GM18498 (cell line): ENCODE measurements around the gene FMN1.

Source experiments
- ATAC-seq: cut with Tn5 transposase; IDR thresholded peaks from one replicate; pipeline ENCODE4 v1.9.1; 2021; ENCODE audit warnings: mild to moderate bottlenecking, moderate library complexity; ENCODE audit not compliant: unreplicated experiment

Gene FMN1

DNA sequence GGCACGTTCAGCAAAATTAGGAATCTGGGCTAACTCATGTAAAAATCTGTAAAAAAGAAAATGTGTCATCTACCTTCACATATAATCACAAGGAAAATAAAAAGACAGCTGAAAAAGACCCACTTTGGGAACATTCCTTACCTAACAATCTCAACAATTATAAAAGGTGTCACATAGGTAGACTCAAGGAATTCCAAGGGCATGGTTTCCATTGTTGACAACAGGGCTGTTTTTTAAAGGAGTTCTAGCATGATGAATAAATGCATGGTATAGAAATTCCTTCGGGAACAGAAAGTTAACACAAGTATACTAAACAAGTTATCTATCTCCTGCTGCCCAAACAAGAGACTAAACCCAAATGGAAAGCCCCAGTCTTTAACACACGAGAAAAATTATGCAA, 292.5 kb downstream of the FMN1 start:
- no peak for ATAC-seq

DNA sequence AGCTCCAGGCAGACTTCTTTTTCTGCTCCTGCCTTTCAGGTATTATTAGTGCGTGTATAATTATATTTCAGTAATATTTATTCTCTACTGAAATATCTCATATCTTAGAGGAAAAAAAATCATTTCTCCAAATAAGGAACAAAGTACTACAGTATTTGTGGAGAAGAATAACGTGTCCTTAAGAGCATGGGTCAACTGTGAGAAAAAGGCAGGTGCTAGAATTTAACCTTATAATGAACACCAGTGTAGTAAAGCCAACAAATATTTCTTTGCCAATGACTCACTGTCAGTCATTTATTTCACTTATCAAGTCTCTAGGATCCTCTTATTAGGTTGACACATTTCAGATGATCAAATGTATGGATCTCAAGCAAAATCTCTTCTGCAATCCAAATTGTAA, 293.3 kb downstream of the FMN1 start:
- ATAC-seq, result no peak

DNA sequence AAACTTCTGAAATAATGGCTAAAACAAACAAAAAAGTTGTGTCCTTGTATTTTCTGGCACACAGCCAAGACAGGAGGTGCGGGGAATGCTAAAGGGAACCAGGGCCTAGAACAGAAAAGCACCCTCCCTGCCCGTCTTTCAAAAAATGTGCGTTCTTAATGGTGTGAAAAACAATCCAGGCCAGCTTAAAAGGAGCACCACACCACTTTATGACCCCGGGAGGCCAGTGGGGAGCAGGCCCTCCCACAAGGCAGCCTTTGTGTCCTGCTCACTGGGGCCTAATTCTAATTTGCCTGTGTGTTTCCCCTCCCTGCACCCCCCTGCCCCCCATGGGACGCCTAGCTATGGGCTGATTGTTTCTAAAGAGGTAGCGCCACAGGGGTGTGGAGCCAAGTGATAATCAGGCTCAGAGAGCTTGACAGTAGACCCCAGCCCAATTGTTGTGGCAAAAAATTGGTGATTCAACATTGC, 295.4 kb downstream of the FMN1 start:
- no peak for ATAC-seq

DNA sequence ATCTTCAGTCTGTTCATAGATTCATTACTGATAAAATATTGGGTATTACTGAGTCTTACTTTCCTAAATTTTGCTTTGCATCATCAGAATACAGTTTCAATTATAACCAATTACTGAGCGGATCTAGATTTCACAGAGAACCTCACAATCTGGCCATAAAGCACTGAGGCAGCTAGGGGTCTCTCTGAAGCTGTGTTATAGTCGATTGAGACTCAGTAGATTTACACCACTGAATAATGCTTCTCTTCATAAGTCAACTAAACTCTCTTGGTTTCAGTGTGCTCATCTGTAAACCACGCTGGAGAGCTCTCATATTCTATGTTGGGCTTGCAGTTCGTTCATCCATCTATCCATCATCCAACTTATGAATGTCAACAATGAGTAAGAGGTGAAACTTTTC, 296.1 kb downstream of the FMN1 start:
- ATAC-seq, result no peak

DNA sequence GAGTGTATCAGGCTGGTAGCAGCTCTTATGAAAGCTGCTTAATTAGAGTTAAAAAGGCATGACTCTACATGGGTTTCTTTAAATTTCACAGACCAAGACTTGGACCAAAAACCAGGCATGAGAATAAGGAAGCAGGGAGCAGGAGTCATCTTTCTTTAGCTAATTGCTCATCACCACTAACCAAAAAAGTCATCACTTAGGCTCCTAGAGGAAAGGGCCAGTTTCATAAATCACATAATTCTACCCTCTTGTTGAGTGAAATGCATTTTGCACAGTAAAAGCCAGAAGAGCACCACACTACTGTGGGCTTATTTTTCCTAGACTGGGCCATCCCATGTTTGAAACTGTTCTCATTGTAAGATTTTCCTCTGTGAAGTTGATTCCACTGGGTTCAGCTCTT, 301.1 kb downstream of the FMN1 start:
- no peak for ATAC-seq

DNA sequence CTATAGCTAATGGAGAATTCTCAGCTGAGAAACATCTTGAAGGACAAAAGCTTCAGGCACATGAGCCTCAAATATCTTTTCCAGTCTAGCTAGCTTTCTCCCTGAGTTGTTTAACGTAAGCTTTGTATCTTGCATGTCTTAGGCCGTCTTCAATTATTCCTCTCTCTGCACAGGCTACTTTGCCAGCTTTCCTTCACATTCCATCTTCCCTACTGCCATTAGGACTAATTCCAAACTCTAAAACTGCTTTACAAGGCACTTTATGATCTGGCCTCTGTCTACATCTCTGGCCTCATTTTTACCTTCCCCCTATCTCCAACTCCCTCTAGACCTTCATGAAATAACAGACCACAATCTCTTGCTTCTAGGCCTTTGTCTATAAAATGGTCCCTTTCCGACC, 305.3 kb downstream of the FMN1 start:
- no peak for ATAC-seq

DNA sequence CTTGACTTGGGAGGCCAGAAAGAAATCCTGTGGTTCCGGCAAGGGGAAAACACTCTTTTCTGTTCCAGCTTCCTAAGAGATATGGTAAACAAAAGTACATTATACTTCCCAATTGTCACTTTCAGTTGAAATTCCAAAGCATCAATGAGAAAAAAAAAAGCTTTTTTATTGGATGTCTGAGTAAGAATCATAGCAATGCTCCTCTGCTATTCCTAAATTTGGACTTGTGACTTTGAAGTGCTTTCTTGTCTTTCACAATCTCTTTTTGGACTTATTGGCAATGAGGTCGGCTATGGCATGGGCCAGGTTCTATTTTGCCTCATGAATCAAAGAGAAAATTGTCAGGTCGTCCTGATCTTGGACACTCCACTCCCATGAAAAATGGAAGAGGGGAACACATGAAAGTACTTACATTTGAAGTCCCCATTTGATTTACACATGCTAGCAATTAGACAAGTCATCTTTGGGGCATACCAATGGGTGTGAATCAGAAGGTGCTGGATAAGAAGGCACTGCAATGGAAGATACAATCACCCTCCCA, 306.2 kb downstream of the FMN1 start:
- ATAC-seq, result no peak

DNA sequence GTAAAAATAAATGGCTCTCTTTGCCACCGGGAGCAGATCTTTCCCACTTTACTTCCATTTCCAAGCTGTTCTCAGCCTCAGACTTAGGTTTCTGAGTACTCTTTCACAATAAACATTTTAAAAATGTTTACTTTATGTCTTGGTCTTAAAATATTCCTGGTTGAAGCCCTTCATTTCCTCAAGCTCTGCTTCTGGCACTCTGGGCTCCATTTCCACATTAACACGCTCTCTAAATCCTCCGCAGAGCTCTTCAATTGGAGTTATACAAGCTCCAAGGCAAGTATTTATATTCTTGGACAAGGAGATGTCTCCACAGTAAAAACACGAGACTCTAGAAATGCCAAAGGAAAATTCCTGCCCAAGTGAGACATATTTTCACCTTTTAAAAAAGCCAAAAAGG, 307.4 kb downstream of the FMN1 start:
- no peak for ATAC-seq

DNA sequence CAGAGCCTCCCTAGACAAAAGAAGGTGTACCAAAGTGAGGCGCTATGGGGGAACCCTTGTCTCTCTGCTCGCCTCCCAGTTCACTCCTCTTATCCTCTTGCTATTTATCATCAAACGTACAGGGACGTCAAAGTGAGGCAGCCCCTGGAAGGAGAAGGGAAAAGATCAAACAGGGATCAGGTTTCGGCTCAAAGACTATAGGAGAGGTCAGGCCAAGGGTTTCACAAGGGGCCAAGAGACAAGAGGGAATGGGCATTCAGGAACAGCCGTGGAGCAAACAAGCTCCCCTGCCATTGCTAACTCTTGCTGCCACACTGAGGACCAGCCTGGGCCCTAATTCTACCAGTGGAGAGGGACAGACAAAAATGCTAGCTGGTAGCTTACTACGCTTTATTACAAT, 308.1 kb downstream of the FMN1 start:
- ATAC-seq, result no peak

DNA sequence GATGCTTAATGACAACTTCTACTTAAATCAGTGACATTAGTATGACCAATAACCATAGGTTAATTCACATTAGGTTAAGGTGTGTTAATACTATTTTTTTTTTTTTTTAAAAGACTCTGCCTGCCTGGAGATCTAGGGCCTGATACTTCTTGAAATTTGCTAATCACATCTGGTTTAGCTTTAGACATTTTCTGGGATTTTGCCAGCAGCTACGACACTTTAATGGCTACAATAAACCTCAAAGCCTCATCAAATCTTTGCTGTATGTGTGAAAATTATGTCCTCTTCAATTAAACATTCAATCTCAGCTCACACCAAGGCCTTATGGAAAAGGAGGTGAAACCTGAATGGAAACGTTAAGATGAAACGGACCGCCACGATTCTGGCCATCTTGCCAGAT, 308.8 kb downstream of the FMN1 start:
- ATAC-seq, result no peak

DNA sequence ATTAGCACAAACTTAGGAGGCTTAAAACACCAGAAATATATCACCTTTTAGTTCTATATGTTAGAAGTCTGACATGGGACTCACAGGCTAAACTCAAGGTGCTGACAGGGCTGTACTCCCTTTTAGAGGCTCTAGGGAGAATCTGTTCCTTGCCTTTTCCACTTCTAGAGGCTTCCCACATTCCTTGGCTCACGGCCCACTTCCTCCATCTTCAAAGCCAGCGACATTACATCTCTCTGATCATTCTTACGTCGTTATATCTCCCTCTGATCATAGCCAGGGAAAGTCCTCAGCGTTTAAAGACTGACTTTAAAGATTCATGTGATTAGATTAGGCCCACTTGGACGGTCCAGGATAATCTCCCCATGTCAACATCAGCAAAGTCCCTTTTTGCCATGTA, 310.4 kb downstream of the FMN1 start:
- no peak for ATAC-seq

DNA sequence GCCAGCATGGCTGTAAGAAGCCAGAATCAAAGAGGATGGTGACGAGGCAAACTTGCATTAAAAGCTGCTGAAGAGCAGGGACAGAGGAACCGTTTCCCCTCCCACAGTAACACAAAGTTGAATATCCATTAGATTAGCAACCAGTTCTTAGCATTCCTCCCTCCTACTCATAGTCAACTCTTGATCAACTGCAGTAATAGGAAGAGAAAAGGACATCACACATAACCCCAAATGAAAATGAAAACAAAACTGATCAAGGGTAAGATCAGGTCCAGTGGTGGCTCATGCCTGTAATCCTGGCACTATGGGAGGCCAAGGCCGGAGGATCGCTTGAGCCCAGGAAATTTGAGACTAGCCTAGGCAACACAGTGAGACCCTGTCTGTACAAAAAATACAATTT, 311.6 kb downstream of the FMN1 start:
- ATAC-seq, result no peak

DNA sequence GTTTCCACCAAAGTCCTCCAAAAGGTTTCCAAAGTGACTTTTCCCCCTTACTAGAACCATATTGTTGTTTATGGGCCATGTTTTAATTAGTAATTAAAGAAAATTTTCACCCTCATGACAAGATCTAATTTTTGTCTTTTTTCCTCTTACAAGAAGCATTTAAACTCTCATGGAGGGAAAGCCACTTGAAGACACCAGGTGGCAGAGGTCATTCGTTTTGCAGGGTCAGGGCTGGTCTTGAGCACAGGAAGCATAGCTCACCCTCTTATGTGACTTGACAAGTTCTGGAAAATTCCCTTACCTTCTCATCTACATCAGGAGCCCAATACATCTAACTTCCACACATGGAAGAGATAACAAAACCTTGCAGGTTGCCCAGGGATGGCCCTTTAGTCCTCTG, 313.0 kb downstream of the FMN1 start:
- no peak for ATAC-seq

DNA sequence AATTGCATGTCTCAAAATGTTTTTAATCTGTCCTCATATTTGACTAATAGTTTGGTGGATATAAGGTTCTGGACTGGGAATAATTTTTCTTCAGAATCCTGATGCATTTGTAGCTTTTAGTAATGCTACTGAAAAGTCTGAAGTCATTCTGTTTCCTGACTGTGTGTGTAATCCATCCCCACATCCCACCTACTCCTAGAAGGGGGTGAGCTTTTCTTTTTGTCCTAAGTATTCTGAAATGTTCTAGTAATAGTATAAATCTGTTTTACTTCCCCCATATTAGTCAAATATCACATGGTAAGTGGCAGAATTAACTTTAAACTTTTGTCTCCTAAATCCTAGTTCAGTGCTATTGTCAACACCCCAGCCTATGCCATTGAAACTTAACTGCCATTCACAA, 313.9 kb downstream of the FMN1 start:
- ATAC-seq, result no peak

DNA sequence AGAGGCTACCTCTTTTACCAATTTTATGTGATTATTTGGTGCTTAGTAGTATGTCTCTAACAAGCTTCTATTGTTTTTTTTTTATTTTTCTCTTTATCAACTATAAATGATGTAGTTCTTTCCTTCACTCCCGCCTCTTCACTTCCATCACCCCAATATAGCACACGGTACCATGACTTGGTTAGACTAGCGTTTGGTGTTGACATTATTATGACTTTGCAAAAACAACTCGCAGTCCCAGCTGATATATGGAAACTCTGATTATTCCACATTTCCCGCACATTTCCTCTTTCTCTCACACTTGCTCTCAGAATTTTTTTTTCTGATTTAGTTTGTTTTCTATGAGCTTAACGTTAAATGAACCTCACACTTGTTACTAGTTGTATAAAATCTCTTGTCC, 314.5 kb downstream of the FMN1 start:
- no peak for ATAC-seq

DNA sequence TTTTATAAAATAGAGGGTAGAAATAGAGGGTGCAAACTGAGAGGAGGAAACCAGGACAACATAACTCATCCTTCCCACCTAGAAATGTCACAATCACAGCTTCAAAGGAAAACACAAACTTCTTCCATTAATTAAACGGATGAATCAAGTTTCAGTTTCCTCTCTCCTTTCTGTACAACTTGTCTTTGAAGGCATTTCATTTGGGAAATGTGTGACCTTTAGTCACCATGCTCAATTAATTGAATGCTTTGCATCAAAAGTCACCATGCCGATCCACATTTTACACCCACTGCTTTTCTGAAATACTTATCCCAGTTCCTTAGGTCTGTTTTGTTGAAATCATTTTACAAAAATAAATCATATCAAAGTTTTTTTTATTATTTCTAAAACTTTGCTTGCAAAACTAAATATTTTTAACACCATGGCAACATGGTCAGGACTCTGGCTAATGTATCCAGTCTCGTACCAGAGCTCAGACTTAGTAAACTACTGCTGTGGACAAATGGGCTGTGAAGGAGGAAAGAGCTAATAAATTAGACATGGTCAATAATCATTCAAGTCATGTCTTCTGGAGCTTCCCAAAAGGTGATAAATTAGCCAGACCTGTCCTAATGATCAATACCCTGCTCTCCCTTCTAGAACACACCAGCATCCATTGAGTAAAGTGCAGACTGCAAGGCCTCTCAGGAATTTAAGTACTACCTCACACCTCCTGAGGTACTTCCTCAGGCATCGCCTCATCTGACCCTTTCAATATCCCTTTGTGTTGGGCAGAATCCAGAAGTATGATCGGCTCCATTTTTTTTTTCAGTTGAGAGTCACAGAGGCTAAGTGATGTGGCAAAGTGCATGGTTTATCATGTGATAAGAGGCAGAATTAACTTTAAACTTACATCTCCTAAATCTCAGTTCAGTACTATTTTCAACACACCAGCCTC, 315.4 kb downstream of the FMN1 start:
- no peak for ATAC-seq

DNA sequence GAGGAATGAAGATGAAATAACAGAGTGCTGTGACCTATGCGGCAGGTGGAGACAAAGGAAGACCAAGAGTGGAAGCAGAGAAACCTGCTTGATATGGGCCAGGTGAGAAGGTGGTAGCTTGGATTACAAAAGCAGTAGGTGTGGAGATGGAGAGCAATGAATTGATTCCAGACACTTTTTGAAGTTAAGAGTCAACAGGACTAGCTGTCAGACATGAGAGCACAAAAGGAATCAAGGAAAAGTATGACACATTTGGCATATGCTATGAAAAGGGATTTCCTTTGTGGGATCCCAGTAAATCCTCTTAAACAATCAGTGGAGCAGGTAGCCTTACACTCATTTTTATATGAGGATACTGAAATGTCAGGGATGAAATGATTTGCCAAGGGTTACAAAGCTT, 316.2 kb downstream of the FMN1 start:
- ATAC-seq, result no peak

DNA sequence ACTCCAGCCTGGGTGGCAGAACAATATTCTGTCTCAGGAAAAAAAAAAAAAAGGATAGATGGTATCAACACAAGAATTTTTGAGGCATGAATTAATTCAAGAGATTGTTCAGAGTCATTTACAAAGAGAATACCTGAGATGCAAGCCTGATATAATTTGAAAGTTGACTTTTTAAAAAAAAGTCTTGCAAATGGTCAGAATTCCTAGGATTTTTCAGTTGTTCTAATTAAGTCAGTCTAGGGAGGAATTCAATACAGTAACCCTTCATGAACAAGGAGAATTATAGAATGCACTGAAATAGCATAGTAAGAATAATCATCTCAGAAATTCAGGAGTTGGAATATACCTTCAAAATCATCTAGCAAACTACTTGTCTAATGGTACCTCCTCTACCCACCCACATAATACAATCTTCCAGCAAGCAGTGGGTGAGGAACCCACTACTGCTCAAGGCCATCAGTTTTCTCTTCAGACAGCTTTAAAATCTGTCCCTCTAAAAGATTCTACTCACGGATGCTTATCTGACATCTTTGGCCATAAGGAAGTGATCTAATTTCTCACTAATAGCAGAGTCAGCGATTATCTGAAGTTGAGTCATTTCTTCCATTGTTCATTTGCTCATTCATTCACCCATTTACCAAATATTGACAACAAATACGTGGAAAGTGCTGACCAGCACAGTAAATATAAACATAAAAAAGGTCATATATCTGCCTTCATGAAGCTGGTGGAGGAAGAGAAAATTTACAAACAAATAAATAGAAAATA, 317.1 kb downstream of the FMN1 start:
- ATAC-seq, result no peak

DNA sequence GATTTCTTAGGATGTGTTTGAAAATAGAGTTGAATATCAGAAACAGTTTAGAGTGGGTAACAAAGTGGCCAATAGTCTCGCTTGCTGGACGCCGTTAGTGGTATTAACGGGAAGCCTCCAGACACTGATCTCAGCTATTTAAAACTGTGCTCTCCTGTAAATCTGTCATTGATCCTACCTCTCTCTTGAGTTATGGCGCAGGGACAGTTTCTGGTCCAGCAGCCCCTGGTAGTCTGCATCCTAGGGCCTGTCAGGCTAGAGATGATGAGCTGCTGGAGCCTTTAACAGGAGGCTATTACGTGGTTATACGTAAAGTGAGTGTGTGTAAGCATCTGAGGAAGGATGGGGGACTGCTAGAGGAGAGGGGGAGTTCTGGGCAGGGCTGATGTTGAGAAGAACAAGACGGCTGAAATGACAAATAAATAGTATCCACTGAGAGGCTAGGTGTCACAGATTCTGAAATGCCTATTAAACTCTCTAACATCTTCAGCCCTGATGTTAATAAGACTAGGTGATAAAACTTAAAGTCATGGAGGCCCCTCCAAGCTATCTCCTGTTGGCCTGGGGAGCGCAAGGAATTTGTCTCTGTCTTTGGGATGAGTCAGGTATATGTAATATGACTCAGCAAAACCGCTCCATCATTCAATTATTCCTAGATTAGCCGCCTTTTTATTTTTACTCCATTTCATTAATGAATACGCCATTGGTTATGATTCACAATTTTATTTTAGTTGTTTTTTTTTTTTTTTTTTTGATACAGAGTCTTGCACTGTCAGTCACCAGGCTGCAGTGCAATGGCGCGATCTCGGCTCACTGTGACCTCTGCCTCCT, 321.0 kb downstream of the FMN1 start:
- no peak for ATAC-seq

DNA sequence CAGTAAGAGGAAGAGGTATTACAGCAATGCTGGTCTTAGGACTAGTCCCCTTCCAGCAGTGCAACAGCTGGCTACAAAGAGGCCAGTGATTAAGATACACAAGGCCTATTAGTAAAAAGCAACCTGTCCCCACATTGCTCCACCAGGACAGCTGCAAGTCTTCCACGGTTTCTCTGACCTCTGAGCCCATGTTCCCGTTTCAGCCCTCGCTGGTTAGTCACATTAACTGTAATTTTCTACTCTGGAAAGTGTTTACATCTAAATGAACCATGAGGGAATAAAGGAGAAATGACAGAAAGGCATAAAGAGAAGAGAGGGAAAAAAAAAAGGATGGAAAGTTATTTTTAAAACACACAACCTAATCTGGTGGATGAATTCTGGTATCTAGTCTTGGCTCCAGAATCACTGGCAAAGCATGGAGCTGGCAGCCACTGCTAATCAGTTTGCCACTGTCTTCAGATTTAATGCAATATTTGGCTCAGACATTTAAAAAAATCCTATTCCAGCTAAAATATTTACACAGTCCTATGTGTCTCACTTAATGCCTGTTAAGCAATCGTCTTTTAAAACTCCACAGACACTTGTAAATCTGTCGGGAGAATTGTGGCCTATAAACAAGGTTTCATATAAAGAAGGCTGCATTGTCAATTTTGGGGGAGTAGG, 321.8 kb downstream of the FMN1 start:
- ATAC-seq, result no peak
